Erythroblast (primary cell): ENCODE data around the gene SPATA16.

Experiments
- GATA1 ChIP-seq: IDR thresholded peaks from 2 replicates; pipeline ENCODE4 v1.6.1; 2011; ENCODE audit warnings: low read depth, mild to moderate bottlenecking, control low read depth, low read length, moderate library complexity
- POLR2A ChIP-seq: IDR thresholded peaks from 2 replicates; pipeline ENCODE4 v1.6.1; 2011; ENCODE audit warnings: mild to moderate bottlenecking, low read length

- TF ChIP-seq POLR2A, result no peak
- no peak for TF ChIP-seq GATA1
Observed at GRCh38 chr3:172913911-172914655, 227.0 kb downstream of the SPATA16 start.
